B cell (primary cell): Measurements from ENCODE around the gene CARMIL1. TPM values are rescaled to one million over a fixed set of nuclear protein-coding genes. Genes with fewer than 3 reads are reported as not detected.

ENCODE experiments used
- ATAC-seq: fragments of 200-7000 bp; cut with Tn5 transposase; one replicate; pipeline ENCODE4 v1.10.0; 2021; ENCODE audit warnings: low read depth, mild to moderate bottlenecking, moderate number of reproducible peaks, moderate library complexity
- CTCF ChIA-PET: fragments of 350-600 bp; sonication (Branson Sonifier 250); formaldehyde crosslinking; loops from one replicate; lab custom pipeline; 2021; ENCODE audit warnings: antibody characterized with exemption, inconsistent platforms; lab: Charles Lee
- POLR2A ChIA-PET: fragments of 350-600 bp; sonication (Branson Sonifier 250); formaldehyde crosslinking; loops from one replicate; lab custom pipeline; 2021; ENCODE audit warnings: antibody characterized with exemption; lab: Charles Lee
- DNase-seq: peaks from one replicate; pipeline ENCODE4 v3.0.0; 2013
- H2AFZ ChIP-seq: 2 replicates; pipeline ENCODE4 v1.6.1; 2012; ENCODE audit warnings: mild to moderate bottlenecking, low read depth, low read length; ENCODE audit not compliant: insufficient read depth, poor library complexity, severe bottlenecking
- H3K27ac ChIP-seq, 2 donors: 1 replicate in 1 of 2; 2 replicates in 1 of 2; pipeline ENCODE4 v1.5.1; 2012 to 2013; ENCODE audit warnings: low read length in 2 of 2, mild to moderate bottlenecking in 2 of 2, moderate library complexity in 1 of 2
- H3K27me3 ChIP-seq, 4 experiments: fragments of 200-600 bp in 1 of 4; sonication (generic) in 1 of 4; replicated peaks in 1 of 4; 1 replicate in 2 of 4; 2 replicates in 2 of 4; pipeline versions ENCODE4 v1.6.1 to v1.7.0; 2013 to 2016; ENCODE audit warnings: low read length in 3 of 4, mild to moderate bottlenecking in 2 of 4, mixed read lengths in 1 of 4, moderate library complexity in 1 of 4; ENCODE audit not compliant: insufficient read depth in 4 of 4, control insufficient read depth in 3 of 4; ENCODE audit errors: control extremely low read depth in 1 of 4
- H3K36me3 ChIP-seq, 2 experiments: replicated peaks in 1 of 2; 1 replicate in 1 of 2; 2 replicates in 1 of 2; pipeline versions ENCODE4 v1.6.1 to v1.7.1; 2013; ENCODE audit warnings: low read length in 1 of 2; ENCODE audit not compliant: insufficient read depth in 2 of 2, control insufficient read depth in 1 of 2; ENCODE audit errors: control extremely low read depth in 1 of 2, extremely low read depth in 1 of 2
- H3K4me1 ChIP-seq, 2 donors: fragments of 200-600 bp in 1 of 2; sonication (generic) in 1 of 2; 1 replicate in 1 of 2; 2 replicates in 1 of 2; pipeline versions ENCODE4 v1.5.1 to v1.6.1; 2013 to 2017; ENCODE audit warnings: low read length in 2 of 2; ENCODE audit not compliant: control insufficient read depth in 2 of 2, insufficient read depth in 2 of 2
- H3K4me2 ChIP-seq: replicated peaks from 2 replicates; pipeline ENCODE3; 2012; ENCODE audit warnings: mild to moderate bottlenecking, low read depth, low read length; ENCODE audit not compliant: poor library complexity, severe bottlenecking
- H3K4me3 ChIP-seq, 5 experiments: fragments of 200-600 bp in 1 of 5; sonication (generic) in 1 of 5; 1 replicate in 3 of 5; 2 replicates in 2 of 5; pipeline versions ENCODE4 v1.5.1 to v1.7.0; 2011 to 2016; ENCODE audit warnings: low read length in 4 of 5, mild to moderate bottlenecking in 4 of 5, low read depth in 2 of 5, control low read depth in 1 of 5, moderate library complexity in 1 of 5; ENCODE audit not compliant: insufficient read depth in 1 of 5; ENCODE audit errors: control extremely low read depth in 1 of 5, extremely low read depth in 1 of 5
- H3K79me2 ChIP-seq: fragments of 200-600 bp; sonication (generic); one replicate; pipeline ENCODE4 v1.6.0; 2016; ENCODE audit warnings: low read length; ENCODE audit not compliant: control insufficient read depth, insufficient read depth
- H3K9ac ChIP-seq: fragments of 200-600 bp; sonication (generic); 2 replicates; pipeline ENCODE4 v1.6.1; 2017; ENCODE audit warnings: mild to moderate bottlenecking, low read length, moderate library complexity
- H3K9me3 ChIP-seq, 3 donors: one replicate each; pipeline versions ENCODE4 v1.6.1 to v1.7.1; 2013; ENCODE audit warnings: low read length in 2 of 3; ENCODE audit not compliant: control insufficient read depth in 2 of 3, insufficient read depth in 1 of 3; ENCODE audit errors: control extremely low read depth in 1 of 3
- H4K20me1 ChIP-seq: 2 replicates; pipeline ENCODE4 v1.6.0; 2012; ENCODE audit warnings: mild to moderate bottlenecking, low read length; ENCODE audit not compliant: insufficient read depth, control insufficient read depth, poor library complexity, severe bottlenecking
- H3K27ac Mint-ChIP-seq: one replicate; pipeline ENCODE4 v1.8.0; 2021; ENCODE audit warnings: mixed read lengths
- H3K27me3 Mint-ChIP-seq: one replicate; pipeline ENCODE4 v1.8.0; 2021; ENCODE audit warnings: mixed read lengths
- H3K4me1 Mint-ChIP-seq: one replicate; pipeline ENCODE4 v1.8.0; 2021; ENCODE audit warnings: mixed read lengths
- H3K4me3 Mint-ChIP-seq: one replicate; pipeline ENCODE4 v1.8.0; 2021; ENCODE audit warnings: mixed read lengths
- H3K9me3 Mint-ChIP-seq: one replicate; pipeline ENCODE4 v1.8.0; 2022; ENCODE audit warnings: mixed read lengths; ENCODE audit not compliant: insufficient read depth
- CTCF ChIP-seq: fragments of 200-600 bp; IDR thresholded peaks from one replicate; pipeline ENCODE4 v1.8.0; 2022; ENCODE audit warnings: antibody characterized with exemption, mild to moderate bottlenecking
- EZH2 ChIP-seq: IDR thresholded peaks from 2 replicates; pipeline ENCODE4 v1.6.1; 2012; ENCODE audit warnings: borderline replicate concordance, low read depth, mild to moderate bottlenecking, moderate library complexity, low read length; ENCODE audit not compliant: insufficient read depth, poor library complexity, severe bottlenecking
- WGBS: methylation state at CpG from one replicate; pipeline ENCODE4 v1.1.5; 2013; ENCODE audit warnings: missing lambda C conversion rate; ENCODE audit not compliant: insufficient coverage; 5-methylcytosine and 5-hydroxymethylcytosine counted together
- intact Hi-C: fragments of 100-400 bp; cut with micrococcal nuclease; formaldehyde crosslinking; loops from one replicate; pipeline ENCODE4 v1.10.0; 2022
- polyA plus RNA-seq: library from polyadenylated mRNA; depleted of rRNA; stranded (reverse); fragments of >200 nt; gene quantifications from 2 replicates; pipeline ENCODE4 v1.2.3, GENCODE V29; 2012
- total RNA-seq, 2 donors: library from RNA; stranded (reverse); fragments of 120-200 nt in 1 of 2; gene quantifications; 1 replicate in 1 of 2; 2 replicates in 1 of 2; pipeline versions ENCODE4 v1.2.3 to v1.2.4, GENCODE V29; 2013 to 2022

The CARMIL1 gene
- total and polyA plus RNA-seq, 2 donors (not counting 1 experiment from before 2014, with no cell fraction given) = 7.5 to 11.0 TPM

- H4K20me1 ChIP-seq = no peaks in the 10 kb centered on the region
- Mint-ChIP-seq H3K9me3 (no peaks in the 10 kb centered on the region), H3K27ac (no peak overlapping the region), H3K4me1 (peaks cover 7% of the 10 kb centered on the region), H3K4me3 (no peak overlapping the region), H3K27me3 (peaks cover 3% of the 10 kb centered on the region)
- no peaks in the 10 kb centered on the region for H3K36me3 ChIP-seq
- intact Hi-C loops = no loop called here
- ATAC-seq (no peak), DNase-seq (no peak)
- H3K9me3 ChIP-seq = no peaks in the 10 kb centered on the region
- no peaks in the 10 kb centered on the region for H3K79me2 ChIP-seq
- H2AFZ ChIP-seq = no peak overlapping the region
- no peak overlapping the region for H3K9ac ChIP-seq
- no peaks in the 10 kb centered on the region for H3K4me1 ChIP-seq
- no peak overlapping the region for H3K27ac ChIP-seq
- ChIA-PET CTCF (no interaction called here), POLR2A (no interaction called here)
- no peak overlapping the region for H3K4me2 ChIP-seq
- TF ChIP-seq EZH2 = no peak
- no peak for TF ChIP-seq CTCF
- no peak overlapping the region for H3K4me3 ChIP-seq
- 80% methylated on average over 1 of the region's 2 CpGs for WGBS
- no peaks in the 10 kb centered on the region for H3K27me3 ChIP-seq
Measured at GRCh38 chr6:25465941-25466340, 186.8 kb downstream of the CARMIL1 start.

DNA sequence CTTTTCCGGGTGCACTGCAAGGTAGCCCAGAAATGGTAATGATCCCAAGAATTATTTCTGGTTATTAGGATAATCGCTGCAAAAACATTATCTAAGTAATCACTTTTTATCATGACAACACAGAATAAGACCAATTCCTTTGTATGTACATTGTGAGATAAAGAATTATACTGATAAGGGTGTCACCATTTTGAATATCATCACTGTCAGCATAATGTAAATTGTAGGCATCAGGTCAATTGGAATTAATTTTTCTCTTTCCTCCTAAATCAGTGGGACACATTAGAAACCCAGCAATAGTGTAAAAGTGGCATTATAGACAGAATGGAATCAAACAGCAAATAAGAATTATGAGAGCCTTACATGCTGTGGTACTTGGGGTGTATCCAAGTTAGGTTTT is 189.7 kb downstream of the CARMIL1 start:
- H3K4me2 ChIP-seq = no peak overlapping the region
- H3K4me3 Mint-ChIP-seq = no peak overlapping the region
- DNase-seq (no peak), ATAC-seq (no peak)
- no CpG with 5 or more reads among the region's 2 CpGs for WGBS
- no peaks in the 10 kb centered on the region for H3K79me2 ChIP-seq
- TF ChIP-seq EZH2 = no peak
- no peak for TF ChIP-seq CTCF
- no peaks in the 10 kb centered on the region for H3K27me3 ChIP-seq
- POLR2A ChIA-PET = no interaction called here
- no peak overlapping the region for H3K4me3 ChIP-seq
- no peaks in the 10 kb centered on the region for H3K4me1 ChIP-seq
- CTCF ChIA-PET = interaction anchor here (0.5 to 0.9 kb wide), 3 partner anchors 16 to 1994 kb away, joined by 3 to 4 read pairs (median 4); no protein-coding TSS in a partner anchor
- intact Hi-C loops = no loop called here
- H3K4me1 Mint-ChIP-seq = peaks cover 6% of the 10 kb centered on the region
- H3K9ac ChIP-seq = no peak overlapping the region
- H3K27me3 Mint-ChIP-seq = no peaks in the 10 kb centered on the region
- no peaks in the 10 kb centered on the region for H4K20me1 ChIP-seq
- no peak overlapping the region for H3K27ac ChIP-seq
- H3K36me3 ChIP-seq = no peaks in the 10 kb centered on the region
- no peak overlapping the region for H3K27ac Mint-ChIP-seq
- H3K9me3 Mint-ChIP-seq = no peaks in the 10 kb centered on the region
- no peak overlapping the region for H2AFZ ChIP-seq
- H3K9me3 ChIP-seq = no peaks in the 10 kb centered on the region
